Transverse colon (tissue), 4 donors: ENCODE measurements around the gene VPS33A.

Experiments used
- POLR2A ChIP-seq: fragments of 450-650 bp; IDR thresholded peaks from one replicate; pipeline ENCODE4 v1.6.1; 2016; ENCODE audit warnings: antibody characterized with exemption, mild to moderate bottlenecking, moderate library complexity
- POLR2AphosphoS5 ChIP-seq, 3 donors: sonication (generic); formaldehyde crosslinking; IDR thresholded peaks; one replicate each; pipeline ENCODE4 v1.6.1; 2016; ENCODE audit warnings: antibody characterized with exemption in 3 of 3
- TF ChIP-seq, protein P1 (sequence below), 5 experiments: fragments of 200-600 bp in 3 of 5; fragments of 450-650 bp in 2 of 5; sonication (generic) in 3 of 5; IDR thresholded peaks; 1 replicate in 2 of 5; 2 replicates in 3 of 5; pipeline ENCODE4 v1.5.1; 2016 to 2017; ENCODE audit warnings: antibody characterized with exemption in 5 of 5, inconsistent platforms in 3 of 5, mild to moderate bottlenecking in 2 of 5, moderate library complexity in 1 of 5

DNA sequence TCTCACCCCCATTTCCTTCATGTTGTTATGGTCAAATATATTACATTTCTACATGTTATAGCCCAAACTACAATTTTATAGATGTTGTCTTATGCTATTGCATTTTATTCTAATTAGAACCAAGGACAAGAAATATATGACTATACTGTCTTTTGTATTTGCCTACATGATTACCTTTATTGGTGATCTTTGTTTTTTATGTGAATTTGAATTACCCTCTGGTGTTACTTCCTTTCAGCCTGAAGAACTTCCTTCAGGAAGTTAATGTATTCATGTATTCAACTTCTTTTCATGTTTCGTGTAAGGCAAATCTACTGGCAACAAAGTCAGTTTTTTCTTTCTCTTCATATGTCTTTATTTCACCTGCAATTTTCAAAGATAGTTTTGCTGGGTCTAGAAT lies 71.5 kb downstream of the VPS33A start:
- TF ChIP-seq POLR2A (no peak), POLR2AphosphoS5 (IDR thresholded peaks at IDR 0.05) (no peak)
- TF ChIP-seq, protein P1, sequence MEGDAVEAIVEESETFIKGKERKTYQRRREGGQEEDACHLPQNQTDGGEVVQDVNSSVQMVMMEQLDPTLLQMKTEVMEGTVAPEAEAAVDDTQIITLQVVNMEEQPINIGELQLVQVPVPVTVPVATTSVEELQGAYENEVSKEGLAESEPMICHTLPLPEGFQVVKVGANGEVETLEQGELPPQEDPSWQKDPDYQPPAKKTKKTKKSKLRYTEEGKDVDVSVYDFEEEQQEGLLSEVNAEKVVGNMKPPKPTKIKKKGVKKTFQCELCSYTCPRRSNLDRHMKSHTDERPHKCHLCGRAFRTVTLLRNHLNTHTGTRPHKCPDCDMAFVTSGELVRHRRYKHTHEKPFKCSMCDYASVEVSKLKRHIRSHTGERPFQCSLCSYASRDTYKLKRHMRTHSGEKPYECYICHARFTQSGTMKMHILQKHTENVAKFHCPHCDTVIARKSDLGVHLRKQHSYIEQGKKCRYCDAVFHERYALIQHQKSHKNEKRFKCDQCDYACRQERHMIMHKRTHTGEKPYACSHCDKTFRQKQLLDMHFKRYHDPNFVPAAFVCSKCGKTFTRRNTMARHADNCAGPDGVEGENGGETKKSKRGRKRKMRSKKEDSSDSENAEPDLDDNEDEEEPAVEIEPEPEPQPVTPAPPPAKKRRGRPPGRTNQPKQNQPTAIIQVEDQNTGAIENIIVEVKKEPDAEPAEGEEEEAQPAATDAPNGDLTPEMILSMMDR (IDR thresholded peaks at IDR 0.05) = no peak
